ENCODE data around the gene NDUFAF4. TPM values are rescaled to one million over a fixed set of nuclear protein-coding genes. Genes with fewer than 3 reads are reported as not detected.

Gene NDUFAF4
- total RNA-seq (2014; rRNA removed; shearing (Covaris generic)) (7.2 and 24.5 TPM in 2 replicates), polyA plus RNA-seq (2016; fragmentation: Nextera tagmentation; extraction: Ambion mirVana) (79.5 and 83.4 TPM in 2 replicates)

- in situ Hi-C loops (cut with MboI): no loop called here
- peak; percentile 98 for DNase-seq
- Histone ChIP-seq H3K9me3 (ENCODE audit: low read depth) (no peaks in the 10 kb centered on the region), H3K27me3 (replicated peaks; ENCODE audit: insufficient read depth) (no peaks in the 10 kb centered on the region), H3K4me3 (peak within 1 kb of the TSS; percentile 97), H3K4me1 (ENCODE audit: insufficient read depth) (peaks cover 18% of the 10 kb centered on the region), H3K79me2 (ENCODE audit: insufficient read depth) (peaks cover 43% of the 10 kb centered on the region), H3F3A (ENCODE audit: insufficient read depth) (0 out of 2 replicates have a peak, but pooled peaks cover 9% of the 10 kb centered on the region), H3K36me3 (ENCODE audit: low read depth) (peaks cover 18% of the 10 kb centered on the region; the same call in 1 of the 2 replicates), H4K20me1 (ENCODE audit: insufficient read depth) (no peaks in the 10 kb centered on the region), H2AFZ (peak within 1 kb of the TSS; percentile 96), H3K27ac (peak within 1 kb of the TSS; percentile 78), H3K4me2 (ENCODE audit: unreplicated experiment) (peak within 1 kb of the TSS; percentile 92), H3K9me2 (ENCODE audit: insufficient read depth) (no peaks in the 10 kb centered on the region), H3K9ac (peak within 1 kb of the TSS; percentile 82)
- no peak for TF ChIP-seq EZH2phosphoT487 (IDR thresholded peaks at IDR 0.05; ENCODE audit: insufficient read depth, low read depth)
- no peak for TF ChIP-seq EZH2 (IDR thresholded peaks at IDR 0.05; ENCODE audit: insufficient read depth, poor library complexity, severe bottlenecking)
- WGBS, 2 experiments (ENCODE audit: low coverage in 1 of 2, low lambda C conversion rate in 2 of 2, missing lambda C conversion rate in 2 of 2): 1 to 2% methylated on average over 52 to 71 of the region's 71 CpGs
Measured at GRCh38 chr6:96897396-96898240, at the start of gene NDUFAF4. Gene NDUFAF4 (minus strand): TSS chr6:96897891. CDS start chr6:96897801, 90 bp downstream.

- 68 to 81% methylated on average over 3 of the region's 3 CpGs for WGBS, 2 experiments (ENCODE audit: low coverage in 1 of 2, low lambda C conversion rate in 2 of 2, missing lambda C conversion rate in 2 of 2)
- no peaks in the 10 kb centered on the region for H3K4me1 ChIP-seq (ENCODE audit: insufficient read depth)
- H4K20me1 ChIP-seq (ENCODE audit: insufficient read depth): no peaks in the 10 kb centered on the region
- H3F3A ChIP-seq (ENCODE audit: insufficient read depth): no peaks in the 10 kb centered on the region
- no peaks in the 10 kb centered on the region for H3K9me2 ChIP-seq (ENCODE audit: insufficient read depth)
- no peaks in the 10 kb centered on the region for H3K36me3 ChIP-seq (ENCODE audit: low read depth)
- no peak overlapping the region for H3K4me2 ChIP-seq (ENCODE audit: unreplicated experiment)
- in situ Hi-C loops (cut with MboI): no loop called here
- no peak for TF ChIP-seq EZH2 (IDR thresholded peaks at IDR 0.05; ENCODE audit: insufficient read depth, poor library complexity, severe bottlenecking)
- no peak for TF ChIP-seq EZH2phosphoT487 (IDR thresholded peaks at IDR 0.05; ENCODE audit: insufficient read depth, low read depth)
- H3K9ac ChIP-seq: no peak overlapping the region
- no peak for DNase-seq
- no peak overlapping the region for H3K4me3 ChIP-seq
- no peaks in the 10 kb centered on the region for H3K9me3 ChIP-seq (ENCODE audit: low read depth)
- H3K27ac ChIP-seq: no peak overlapping the region
- peaks cover 16% of the 10 kb centered on the region; the same call in 1 of the 2 replicates for H3K27me3 ChIP-seq (replicated peaks; ENCODE audit: insufficient read depth)
- no peaks in the 10 kb centered on the region for H3K79me2 ChIP-seq (ENCODE audit: insufficient read depth)
- no peak overlapping the region for H2AFZ ChIP-seq
Measured at GRCh38 chr6:96947055-96947454, 49.4 kb upstream of the NDUFAF4 start.

- H2AFZ ChIP-seq: no peak overlapping the region
- no peaks in the 10 kb centered on the region for H3K9me2 ChIP-seq (ENCODE audit: insufficient read depth)
- no peak overlapping the region for H3K27ac ChIP-seq
- peaks cover 6% of the 10 kb centered on the region for H3K4me1 ChIP-seq (ENCODE audit: insufficient read depth)
- in situ Hi-C loops (cut with MboI): no loop called here
- no peak overlapping the region for H3K9ac ChIP-seq
- no peak overlapping the region for H3K4me2 ChIP-seq (ENCODE audit: unreplicated experiment)
- H3K9me3 ChIP-seq (ENCODE audit: low read depth): no peaks in the 10 kb centered on the region
- WGBS, 2 experiments (ENCODE audit: low coverage in 1 of 2, low lambda C conversion rate in 2 of 2, missing lambda C conversion rate in 2 of 2): 19% methylated on average over 9 of the region's 9 CpGs
- H3K27me3 ChIP-seq (replicated peaks; ENCODE audit: insufficient read depth): peaks cover 7% of the 10 kb centered on the region; the same call in 1 of the 2 replicates
- H3K79me2 ChIP-seq (ENCODE audit: insufficient read depth): no peaks in the 10 kb centered on the region
- no peaks in the 10 kb centered on the region for H4K20me1 ChIP-seq (ENCODE audit: insufficient read depth)
- no peak for DNase-seq
- TF ChIP-seq EZH2 (IDR thresholded peaks at IDR 0.05; ENCODE audit: insufficient read depth, poor library complexity, severe bottlenecking): no peak
- no peak for TF ChIP-seq EZH2phosphoT487 (IDR thresholded peaks at IDR 0.05; ENCODE audit: insufficient read depth, low read depth)
- H3K4me3 ChIP-seq: no peak overlapping the region
- no peaks in the 10 kb centered on the region for H3K36me3 ChIP-seq (ENCODE audit: low read depth)
- H3F3A ChIP-seq (ENCODE audit: insufficient read depth): no peaks in the 10 kb centered on the region; the same call in 1 of the 2 replicates
Measured at GRCh38 chr6:96943555-96944215, 46.0 kb upstream of the NDUFAF4 start.

GRCh38 chr6:96942676-96943075, 45.0 kb upstream of the NDUFAF4 start:
- Histone ChIP-seq H3K27me3 (replicated peaks; ENCODE audit: insufficient read depth) (peaks cover 6% of the 10 kb centered on the region; the same call in 1 of the 2 replicates), H3K79me2 (ENCODE audit: insufficient read depth) (no peaks in the 10 kb centered on the region), H3F3A (ENCODE audit: insufficient read depth) (no peaks in the 10 kb centered on the region; the same call in 1 of the 2 replicates), H3K9me2 (ENCODE audit: insufficient read depth) (no peaks in the 10 kb centered on the region), H3K27ac (no peak overlapping the region), H3K4me2 (ENCODE audit: unreplicated experiment) (no peak overlapping the region), H4K20me1 (ENCODE audit: insufficient read depth) (no peaks in the 10 kb centered on the region), H3K9me3 (ENCODE audit: low read depth) (no peaks in the 10 kb centered on the region), H3K4me3 (no peak overlapping the region), H2AFZ (no peak overlapping the region), H3K36me3 (ENCODE audit: low read depth) (no peaks in the 10 kb centered on the region), H3K4me1 (ENCODE audit: insufficient read depth) (peaks cover 9% of the 10 kb centered on the region), H3K9ac (no peak overlapping the region)
- in situ Hi-C loops (cut with MboI): no loop called here
- no peak for DNase-seq
- WGBS, 2 experiments (ENCODE audit: low coverage in 1 of 2, low lambda C conversion rate in 2 of 2, missing lambda C conversion rate in 2 of 2): 68 to 72% methylated on average over 2 of the region's 2 CpGs
- TF ChIP-seq EZH2phosphoT487 (IDR thresholded peaks at IDR 0.05; ENCODE audit: insufficient read depth, low read depth): no peak
- no peak for TF ChIP-seq EZH2 (IDR thresholded peaks at IDR 0.05; ENCODE audit: insufficient read depth, poor library complexity, severe bottlenecking)

Data from GM23248 (cell line).